C4-2B (cell line): ENCODE results near the gene CNTNAP3B.
"Not testable (repeated sequence)": the region's sequence is repeated elsewhere in the genome, so short reads cannot be mapped to it uniquely, and the experiment has no call there.

Experiments used
- CTCF ChIP-seq: fragments of 450-650 bp; conservative IDR thresholded peaks from 2 replicates; pipeline ENCODE4 v1.5.1; 2017; ENCODE audit warnings: mild to moderate bottlenecking
- ZFX ChIP-seq: fragments of 450-650 bp; IDR thresholded peaks from 2 replicates; pipeline ENCODE4 v1.6.1; 2017

GRCh38 chr9:42095929-42096328, 33.3 kb downstream of the CNTNAP3B start:
- not testable (repeated sequence) for TF ChIP-seq CTCF, ZFX
